NOMO-1 (cell line): ENCODE measurements around the gene SAMD4A.

Experiments used
- DNase-seq, 2 experiments: peaks; one replicate each; lab custom pipeline; 2025; ENCODE audit not compliant: unreplicated experiment in 2 of 2; lab: John Stamatoyannopoulos, UW

Gene SAMD4A

GRCh38 chr14:54565785-54566409 lies 1.0 kb upstream of the SAMD4A start:
- peak; percentile 44 to 66 for DNase-seq

DNA sequence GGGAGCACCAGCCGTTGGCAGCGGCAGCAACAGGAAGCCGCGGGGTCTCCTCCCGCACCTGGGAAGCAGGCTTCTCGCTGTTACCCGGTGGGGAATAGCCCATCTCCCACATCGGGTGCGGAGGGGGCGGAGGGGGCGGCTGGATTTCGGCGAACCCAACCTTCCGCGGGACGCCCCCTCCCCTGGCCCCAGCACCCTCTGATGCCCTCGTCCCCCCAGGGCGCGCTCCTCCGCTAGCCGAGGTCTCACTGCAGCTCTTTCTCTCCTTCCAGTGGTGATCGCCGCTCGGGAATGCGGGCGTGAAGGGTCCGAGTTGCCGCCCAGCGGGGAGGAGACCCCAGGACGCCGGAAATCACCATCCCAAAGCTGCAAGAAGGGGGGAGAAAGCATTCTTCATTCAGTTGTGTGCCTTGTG lies 303 bp downstream of the SAMD4A start:
- no peak for DNase-seq

GRCh38 chr14:54567639-54568561 lies 972 bp downstream of the SAMD4A start:
- DNase-seq, result peak in 1 of 2 experiments; percentile 4

DNA sequence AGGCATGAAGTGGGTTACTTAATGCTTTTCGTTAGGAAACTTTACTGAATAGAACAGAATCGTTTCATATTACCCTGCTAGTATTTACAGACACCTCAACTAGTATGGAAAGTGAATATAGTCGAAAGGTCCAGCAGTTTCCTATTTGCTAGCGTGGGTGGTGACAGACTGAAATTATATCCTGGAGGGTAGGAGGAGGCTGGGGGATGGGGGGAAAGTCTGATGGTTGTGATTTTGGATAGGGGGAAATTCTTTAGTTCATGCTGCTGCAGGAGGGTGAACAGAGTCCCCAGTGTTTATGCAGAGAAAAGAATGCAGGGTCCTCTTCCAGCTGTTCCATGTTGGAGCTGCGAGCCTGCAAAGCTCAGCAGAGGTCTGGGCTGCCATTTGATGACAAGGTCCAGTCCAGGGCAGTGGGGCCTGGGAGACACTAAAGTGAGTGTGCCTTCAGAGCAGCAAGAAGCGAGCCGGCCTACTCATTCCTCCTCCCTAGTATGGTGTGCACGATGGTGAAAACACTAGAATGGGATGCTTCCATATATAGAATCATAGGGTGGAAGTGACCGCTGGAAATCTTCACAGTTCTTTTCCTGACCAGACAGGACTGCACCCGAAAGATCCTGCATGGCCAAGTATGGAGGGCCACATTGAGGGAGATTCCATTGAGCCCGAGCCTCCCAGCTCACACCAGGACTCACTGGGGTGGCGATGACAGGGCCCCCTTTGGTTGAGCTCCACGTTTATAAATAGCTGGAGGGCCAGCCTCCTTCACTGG lies 2.1 kb downstream of the SAMD4A start:
- DNase-seq, result no peak

- no peak for DNase-seq
Measured at GRCh38 chr14:54570047-54570446, 3.1 kb downstream of the SAMD4A start.

DNA sequence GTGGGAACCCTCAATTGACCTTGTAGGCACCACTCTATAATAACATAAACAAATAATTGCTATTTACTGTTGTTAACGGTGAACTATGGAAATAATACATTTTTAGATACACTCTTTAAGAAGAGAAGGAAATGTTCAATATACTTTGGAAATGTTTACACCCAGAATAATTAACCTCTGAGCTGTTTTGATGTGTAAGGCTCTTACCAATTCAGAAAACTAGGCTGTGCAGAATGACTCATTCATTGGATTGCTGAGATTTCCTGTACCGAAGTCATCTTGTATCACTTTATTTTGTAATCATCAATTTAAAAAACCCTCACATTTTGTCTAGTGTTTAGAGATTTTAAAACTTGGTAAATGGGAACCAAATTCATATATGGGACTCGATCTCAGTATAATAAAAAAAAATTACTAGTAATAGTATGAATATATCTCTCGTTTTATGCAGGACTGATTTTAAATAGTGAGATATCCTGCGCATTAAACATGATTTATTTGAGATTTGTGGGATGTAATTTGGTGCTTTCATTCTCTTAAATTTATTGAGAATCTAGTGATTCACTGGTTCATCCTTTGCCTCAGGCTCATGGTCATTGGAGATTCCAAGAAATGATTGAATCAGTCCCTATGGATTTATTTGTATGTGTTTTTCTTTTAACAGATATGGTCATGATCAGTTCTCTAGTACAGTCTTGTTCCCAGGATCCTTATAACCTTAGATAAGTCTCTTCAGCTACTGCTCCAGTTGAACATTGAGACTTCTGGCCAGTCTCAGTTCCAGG lies 3.9 kb downstream of the SAMD4A start:
- no peak for DNase-seq

GRCh38 chr14:54572316-54572715 lies 5.4 kb downstream of the SAMD4A start:
- peak in 1 of 2 experiments; percentile 16 for DNase-seq

DNA sequence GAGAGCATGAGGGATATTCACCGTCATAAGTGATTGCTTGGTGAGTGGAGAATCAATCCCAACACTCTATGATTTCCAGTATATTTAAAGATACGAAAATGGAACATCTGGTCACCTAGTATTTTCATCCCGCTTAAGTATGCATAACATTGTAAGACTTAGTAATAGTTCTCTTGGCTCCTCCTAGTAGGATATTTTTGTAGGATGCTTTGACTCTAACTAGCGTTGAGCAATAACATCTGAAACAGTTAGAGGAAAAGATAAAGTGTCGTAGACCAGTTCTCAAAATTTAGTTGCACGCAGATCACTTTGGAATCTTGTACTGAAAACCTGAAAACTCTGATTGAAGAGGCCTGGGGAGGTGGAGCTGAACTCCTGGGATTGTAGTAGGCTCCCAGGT lies 7.6 kb downstream of the SAMD4A start:
- DNase-seq, result no peak

DNA sequence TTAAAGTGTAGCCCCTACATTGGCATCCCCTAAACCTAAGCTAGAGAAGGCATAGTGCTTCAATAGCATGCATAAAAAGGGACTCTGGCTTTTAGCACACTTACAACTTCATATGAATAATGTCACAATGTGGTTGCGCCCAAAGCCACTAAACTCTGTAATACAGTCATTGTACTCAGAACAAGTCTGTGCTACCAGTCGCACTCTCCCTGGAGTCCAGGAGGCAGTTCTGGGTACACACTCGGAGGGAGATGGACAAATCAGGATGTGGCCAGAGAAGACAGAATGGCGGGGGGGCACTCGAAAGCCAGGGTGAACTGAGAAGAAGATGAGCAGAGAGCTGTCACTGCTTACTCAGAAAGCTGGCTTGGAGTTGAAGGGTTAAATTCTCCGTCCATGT lies 10.6 kb downstream of the SAMD4A start:
- no peak for DNase-seq

DNA sequence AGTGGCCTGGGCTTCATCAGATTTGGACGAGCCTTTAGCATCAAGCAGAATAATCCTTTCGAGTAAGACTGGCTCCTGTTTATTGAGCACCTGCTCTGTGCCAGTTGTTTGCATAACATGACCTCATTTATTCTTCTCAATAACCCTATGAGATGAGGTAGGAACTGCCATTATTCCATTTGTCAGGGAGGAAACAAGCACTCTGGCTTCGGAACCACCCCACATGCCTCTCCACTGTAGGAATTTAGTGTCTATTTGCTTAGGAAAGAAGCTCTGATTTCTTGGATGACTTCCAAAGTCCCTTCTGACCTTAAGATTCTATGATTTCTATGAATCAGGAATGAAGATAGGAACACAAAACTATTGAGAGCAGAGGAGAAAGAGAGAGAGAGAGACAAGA lies 11.0 kb downstream of the SAMD4A start:
- DNase-seq, result no peak

GRCh38 chr14:54579621-54580020 lies 12.7 kb downstream of the SAMD4A start:
- DNase-seq, result no peak

GRCh38 chr14:54580933-54581332 lies 14.0 kb downstream of the SAMD4A start:
- no peak for DNase-seq

DNA sequence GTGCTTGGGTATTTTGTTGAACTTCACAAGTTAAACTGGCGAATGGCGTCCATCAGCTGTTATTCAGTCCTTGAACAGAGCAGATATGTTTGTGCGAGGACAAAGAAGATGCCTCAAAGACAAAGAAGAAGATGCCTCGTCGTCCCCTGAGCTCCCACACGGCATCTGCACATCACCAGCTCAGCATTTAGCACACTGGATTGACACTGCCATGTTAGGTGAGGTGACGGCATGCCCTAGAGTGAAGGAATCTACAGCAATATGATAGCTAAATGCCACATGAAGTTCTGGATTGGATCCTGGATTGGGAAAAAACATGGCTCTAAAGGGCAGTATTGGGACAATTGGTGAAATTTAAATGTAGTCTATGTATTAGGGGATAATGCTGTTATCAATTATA lies 15.4 kb downstream of the SAMD4A start:
- no peak for DNase-seq

GRCh38 chr14:54584097-54584496 lies 17.2 kb downstream of the SAMD4A start:
- no peak for DNase-seq

DNA sequence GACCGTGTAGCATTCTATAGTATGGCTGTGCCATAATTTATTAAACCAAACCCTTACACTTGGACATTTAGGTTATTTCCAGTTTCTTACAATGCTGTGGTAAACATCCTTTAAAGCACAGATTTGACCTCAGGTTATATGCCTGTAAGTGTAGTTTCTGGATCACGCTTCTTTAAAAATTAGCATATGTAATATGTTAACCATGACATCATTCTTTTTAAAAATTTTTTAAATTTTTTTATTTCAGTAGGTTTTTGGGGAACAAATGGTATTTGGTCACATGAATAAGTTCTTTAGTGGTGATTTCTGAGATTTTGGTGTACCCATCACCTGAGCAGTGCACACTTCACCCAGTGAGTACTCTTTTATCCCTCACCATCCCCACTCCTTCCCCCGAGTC lies 18.3 kb downstream of the SAMD4A start:
- DNase-seq, result no peak

- no peak for DNase-seq
Measured at GRCh38 chr14:54589076-54589475, 22.1 kb downstream of the SAMD4A start.

GRCh38 chr14:54589843-54590242 lies 22.9 kb downstream of the SAMD4A start:
- no peak for DNase-seq

DNA sequence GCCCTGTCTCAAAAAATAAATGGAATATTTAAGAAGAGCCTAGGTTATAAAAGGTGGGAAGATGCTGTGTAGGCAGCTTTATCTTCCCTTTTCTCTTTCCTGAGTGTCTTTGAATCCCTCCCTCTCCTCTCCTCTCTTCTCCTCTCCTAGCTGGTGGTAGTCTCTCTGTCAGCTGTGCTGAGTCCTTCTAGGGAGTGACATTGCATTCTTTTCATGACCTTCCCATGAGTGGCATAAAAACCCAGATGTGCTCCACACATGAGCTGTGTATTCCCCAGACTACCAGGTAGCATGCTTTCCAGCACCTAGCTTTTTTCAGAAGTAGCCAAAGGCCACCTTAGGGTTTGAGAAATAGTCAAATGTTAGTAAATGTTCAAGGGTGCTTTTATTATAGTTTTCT lies 23.6 kb downstream of the SAMD4A start:
- DNase-seq, result no peak

GRCh38 chr14:54591461-54591860 lies 24.5 kb downstream of the SAMD4A start:
- no peak for DNase-seq

DNA sequence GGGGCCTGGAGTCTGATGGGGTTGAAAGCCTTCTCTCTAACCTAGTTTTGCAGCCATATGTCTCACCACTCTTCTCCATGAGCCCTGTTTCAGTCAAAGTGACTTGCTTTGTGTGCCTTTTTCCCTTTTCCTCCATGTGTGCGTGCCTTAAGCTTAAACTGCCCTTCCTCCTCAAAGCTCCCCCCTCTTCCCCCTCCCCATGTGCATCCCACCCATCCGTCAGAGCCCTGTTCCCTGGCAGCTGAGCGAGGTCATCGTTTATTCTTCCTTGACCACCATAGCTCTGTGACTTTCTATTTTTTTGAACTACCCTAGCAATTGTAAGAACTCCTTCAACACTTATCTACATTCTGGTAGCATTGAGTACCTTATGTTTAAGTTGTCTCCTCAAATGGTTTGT lies 24.9 kb downstream of the SAMD4A start:
- no peak for DNase-seq

DNA sequence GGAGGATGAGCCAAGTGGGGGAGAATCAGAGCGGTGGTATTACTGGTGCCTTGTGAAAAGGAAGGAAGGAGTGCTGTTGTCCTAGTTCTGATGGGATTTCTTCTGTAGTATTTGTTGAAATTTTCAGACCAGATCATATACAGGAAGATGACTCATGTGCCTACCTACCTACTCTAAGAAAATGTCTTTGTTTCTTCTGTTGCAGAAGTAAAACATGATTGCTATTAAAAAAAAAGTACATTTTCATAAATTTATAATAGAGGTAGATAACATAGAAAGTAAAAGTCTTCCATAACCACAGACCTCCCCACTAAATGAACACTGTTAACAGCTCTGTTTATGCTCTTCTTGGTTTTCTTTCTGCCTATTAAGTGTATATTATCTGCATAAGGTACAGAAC lies 26.9 kb downstream of the SAMD4A start:
- DNase-seq, result no peak
